ENCODE results near the gene BCL2L11.

BCL2L11 gene

GRCh38 chr2:111185361-111186022, 64.8 kb downstream of the BCL2L11 start:
- no peak for TF ChIP-seq CTCF (IDR thresholded peaks at IDR 0.05; ENCODE audit: borderline replicate concordance, insufficient read depth, low read depth, low read length)
- H3K4me3 ChIP-seq (ENCODE audit: low read depth, low read length) = no peak overlapping the region

GRCh38 chr2:111186121-111186715, 65.5 kb downstream of the BCL2L11 start:
- no peak for TF ChIP-seq CTCF (IDR thresholded peaks at IDR 0.05; ENCODE audit: borderline replicate concordance, insufficient read depth, low read depth, low read length)
- no peak overlapping the region for H3K4me3 ChIP-seq (ENCODE audit: low read depth, low read length)

GRCh38 chr2:111186933-111187332, 66.2 kb downstream of the BCL2L11 start:
- no peak for TF ChIP-seq CTCF (IDR thresholded peaks at IDR 0.05; ENCODE audit: borderline replicate concordance, insufficient read depth, low read depth, low read length)
- no peak overlapping the region for H3K4me3 ChIP-seq (ENCODE audit: low read depth, low read length)

GRCh38 chr2:111188681-111189080, 68.0 kb downstream of the BCL2L11 start:
- no peak overlapping the region for H3K4me3 ChIP-seq (ENCODE audit: low read depth, low read length)
- TF ChIP-seq CTCF (IDR thresholded peaks at IDR 0.05; ENCODE audit: borderline replicate concordance, insufficient read depth, low read depth, low read length) = no peak

- H3K4me3 ChIP-seq (ENCODE audit: low read depth, low read length) = no peak overlapping the region
- TF ChIP-seq CTCF (IDR thresholded peaks at IDR 0.05; ENCODE audit: borderline replicate concordance, insufficient read depth, low read depth, low read length) = no peak
These were observed 68.4 kb downstream of the BCL2L11 start for GRCh38 chr2:111189106-111189505.

GRCh38 chr2:111190816-111191540, 70.3 kb downstream of the BCL2L11 start:
- TF ChIP-seq CTCF (IDR thresholded peaks at IDR 0.05; ENCODE audit: borderline replicate concordance, insufficient read depth, low read depth, low read length) = no peak
- H3K4me3 ChIP-seq (ENCODE audit: low read depth, low read length) = no peak overlapping the region

Measured in GM12875 (cell line).